HG03097 (cell line): Measurements from ENCODE around the gene TRPC4AP.
"Not testable (repeated sequence)": the region's sequence is repeated elsewhere in the genome, so short reads cannot be mapped to it uniquely, and the experiment has no call there.

Experiments
- ATAC-seq: cut with Tn5 transposase; IDR thresholded peaks from one replicate; pipeline ENCODE4 v1.9.1; 2021; ENCODE audit not compliant: unreplicated experiment, low FRiP score

The TRPC4AP gene

DNA sequence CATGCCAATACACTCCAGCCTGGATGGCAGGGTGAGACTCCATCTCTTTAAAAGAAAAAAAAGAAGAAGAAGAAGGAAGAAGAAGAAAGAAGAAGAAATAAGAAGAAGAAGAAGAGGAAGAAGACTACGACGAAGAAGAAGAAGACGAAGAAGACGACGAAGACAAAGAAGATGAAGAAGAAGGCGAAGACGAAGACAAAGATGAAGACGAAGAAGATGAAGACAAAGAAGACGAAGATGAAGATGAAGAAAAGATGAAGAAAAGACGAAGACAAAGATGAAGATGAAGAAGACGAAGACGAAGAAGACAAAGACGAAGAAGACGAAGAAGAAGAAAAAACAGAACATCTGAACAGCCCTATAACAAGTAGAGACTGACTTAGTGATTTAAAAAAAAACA lies 33.0 kb downstream of the TRPC4AP start:
- ATAC-seq = no peak

DNA sequence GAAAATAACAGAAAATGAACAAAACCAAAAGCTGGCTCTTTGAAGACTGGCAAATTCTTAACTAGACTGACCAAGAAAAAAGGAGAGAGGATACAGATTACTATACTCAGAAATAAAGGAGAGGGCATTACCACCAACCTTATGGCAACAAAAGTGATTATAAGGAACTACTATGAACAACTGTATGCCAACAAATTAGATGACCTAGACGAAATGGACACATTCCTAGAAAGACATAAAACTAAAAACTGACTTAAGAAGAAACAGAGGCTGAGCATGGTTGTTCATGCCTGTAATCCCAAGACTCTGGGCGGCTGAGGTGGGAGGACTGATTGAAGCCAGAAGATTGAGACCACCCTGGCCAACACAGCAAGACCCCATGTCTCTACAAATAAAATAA lies 33.5 kb downstream of the TRPC4AP start:
- ATAC-seq = no peak

GRCh38 chr20:35055445-35056276 lies 36.9 kb downstream of the TRPC4AP start:
- no peak for ATAC-seq

GRCh38 chr20:35054814-35055213 lies 37.8 kb downstream of the TRPC4AP start:
- no peak for ATAC-seq

DNA sequence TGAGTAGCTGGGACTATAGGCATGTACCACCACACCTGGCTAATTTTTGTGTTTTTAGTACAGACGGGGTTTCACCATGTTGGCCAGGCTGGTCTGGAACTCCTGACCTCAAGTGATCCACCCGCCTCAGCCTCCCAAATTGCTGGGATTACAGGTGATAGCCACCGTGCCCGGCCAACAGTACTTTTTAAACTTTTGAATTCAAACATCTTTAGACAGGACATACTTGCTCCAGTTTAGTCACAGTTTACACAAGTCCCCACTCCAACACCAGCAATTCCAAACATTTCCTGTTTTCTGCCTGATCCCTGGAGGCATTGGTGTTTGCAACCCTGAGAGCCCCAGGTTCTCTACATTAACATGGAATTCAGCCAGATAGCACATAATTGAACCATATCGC lies 40.0 kb downstream of the TRPC4AP start:
- not testable (repeated sequence) for ATAC-seq

GRCh38 chr20:35049776-35050352 lies 42.7 kb downstream of the TRPC4AP start:
- no peak for ATAC-seq

DNA sequence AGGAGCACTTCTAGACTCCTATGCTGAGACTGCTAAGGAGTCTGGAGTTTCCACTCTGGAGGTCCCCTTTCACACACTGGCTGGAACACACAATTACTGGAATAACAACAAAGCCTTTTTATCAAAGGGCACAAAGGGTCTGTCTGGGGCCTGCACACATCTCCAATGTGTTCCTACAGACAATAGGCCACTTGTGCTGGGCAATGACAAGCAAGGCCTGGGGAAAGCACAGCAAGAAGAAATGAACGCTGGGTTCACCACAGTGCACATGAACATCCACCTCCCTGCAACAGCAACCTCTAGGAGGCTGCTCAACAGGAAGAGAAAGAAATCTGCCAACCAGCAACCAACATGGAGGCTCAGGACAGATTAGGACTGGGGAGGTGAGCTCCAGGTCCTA lies 43.9 kb downstream of the TRPC4AP start:
- no peak for ATAC-seq

DNA sequence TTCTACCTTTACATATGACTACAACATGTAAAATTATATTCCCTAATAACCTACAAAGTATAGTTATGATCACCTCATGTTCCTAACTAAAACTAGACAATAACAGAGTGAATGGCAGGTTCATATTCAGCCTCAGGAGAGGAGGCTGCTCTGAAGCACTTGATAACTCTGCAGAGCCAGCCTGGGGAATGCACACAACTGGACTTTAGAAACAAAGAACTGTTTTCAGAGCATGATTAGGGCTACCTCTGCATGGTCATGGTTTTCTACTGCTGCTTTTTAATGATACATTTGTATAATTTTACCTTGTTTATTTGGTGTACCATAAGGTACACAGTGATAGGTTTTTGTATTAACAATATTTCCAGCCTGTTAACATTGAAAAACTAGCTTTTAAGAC lies 50.3 kb downstream of the TRPC4AP start:
- ATAC-seq = no peak

- ATAC-seq = no peak
These were observed 52.0 kb downstream of the TRPC4AP start for GRCh38 chr20:35040646-35041045.

- no peak for ATAC-seq
These were observed 52.6 kb downstream of the TRPC4AP start for GRCh38 chr20:35039846-35040489.

- no peak for ATAC-seq
These were observed 53.5 kb downstream of the TRPC4AP start for GRCh38 chr20:35039146-35039545.

- no peak for ATAC-seq
These were observed 58.5 kb downstream of the TRPC4AP start for GRCh38 chr20:35034145-35034544.

GRCh38 chr20:35030136-35030535 lies 62.5 kb downstream of the TRPC4AP start:
- ATAC-seq = no peak

DNA sequence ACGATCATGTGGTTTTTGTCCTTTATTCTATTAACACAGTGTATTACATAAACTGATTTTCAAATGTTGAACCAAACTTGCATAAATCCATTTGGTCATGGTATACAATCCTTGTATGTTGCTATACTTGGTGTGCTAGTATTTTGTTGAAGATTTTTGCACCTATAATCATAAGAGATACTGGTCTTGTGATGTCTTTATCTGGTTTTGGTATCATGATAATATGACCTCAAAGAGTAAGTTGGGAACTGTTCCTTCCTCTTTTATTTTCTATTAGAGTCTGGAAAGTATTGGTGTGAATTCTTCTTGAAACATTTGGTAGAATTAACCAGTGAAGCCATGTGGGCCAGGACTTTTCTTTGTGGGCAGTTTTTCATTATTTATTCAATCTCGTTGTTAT lies 65.3 kb downstream of the TRPC4AP start:
- no peak for ATAC-seq

DNA sequence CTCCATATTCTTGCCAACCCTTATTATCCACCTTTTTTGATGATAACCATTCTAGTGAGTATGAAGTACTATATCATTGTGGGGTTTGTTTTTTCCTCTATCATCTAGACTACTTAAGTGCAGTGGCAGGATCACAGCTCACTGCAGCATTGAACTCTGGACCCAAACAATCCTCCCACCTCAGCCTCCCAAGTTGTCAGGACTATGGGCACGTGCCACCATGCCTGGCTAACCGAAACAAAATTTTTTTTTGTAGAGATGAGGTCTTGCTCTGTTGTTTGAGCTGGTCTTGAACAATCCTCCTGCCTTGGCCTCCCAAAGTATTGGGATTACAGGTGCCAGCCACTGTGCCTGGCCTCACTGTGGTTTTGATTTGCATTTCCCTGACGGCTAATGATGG lies 67.5 kb downstream of the TRPC4AP start:
- no peak for ATAC-seq

- no peak for ATAC-seq
These were observed 69.0 kb downstream of the TRPC4AP start for GRCh38 chr20:35023624-35024023.

- no peak for ATAC-seq
These were observed 70.8 kb downstream of the TRPC4AP start for GRCh38 chr20:35021831-35022230.

GRCh38 chr20:35021063-35021462 lies 71.5 kb downstream of the TRPC4AP start:
- no peak for ATAC-seq

DNA sequence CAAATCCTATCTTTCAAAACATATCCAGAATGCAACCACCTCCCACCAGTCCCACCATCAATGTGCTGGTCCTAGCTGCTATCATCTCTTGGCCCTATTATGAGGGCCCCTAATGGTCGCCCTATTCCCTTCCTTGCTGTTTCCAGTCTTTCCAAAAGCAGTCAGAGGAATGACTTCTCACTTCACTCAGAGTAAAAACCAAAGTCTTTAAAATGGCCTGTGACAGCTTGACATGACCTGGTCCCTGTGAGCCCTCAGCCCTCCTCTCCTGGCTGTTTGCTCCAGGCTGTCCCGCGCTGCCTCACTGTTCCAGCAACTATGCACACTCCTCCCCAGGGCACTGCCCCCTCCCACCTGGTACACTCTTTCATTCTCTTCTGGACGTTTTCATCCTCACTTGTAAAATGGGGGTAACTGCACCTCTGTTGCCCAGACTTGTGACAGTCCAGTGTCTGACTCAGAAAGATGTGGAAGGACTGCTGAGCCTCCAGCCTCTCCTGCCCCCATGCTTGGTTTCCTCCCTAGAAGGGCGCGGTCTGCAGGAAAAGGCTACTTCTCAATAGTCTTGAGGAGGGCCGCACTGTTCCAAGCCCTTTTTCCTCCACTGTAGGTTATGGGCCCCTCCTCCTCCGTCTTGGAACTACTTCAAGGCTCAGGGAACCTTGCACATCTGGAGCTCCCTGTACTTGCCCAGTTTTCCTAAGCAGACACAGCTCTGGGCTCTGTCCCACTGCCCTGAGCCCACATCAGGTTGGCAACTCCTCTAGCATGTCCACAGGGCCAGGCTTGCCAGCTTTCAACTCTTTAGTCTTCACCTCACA lies 72.3 kb downstream of the TRPC4AP start:
- ATAC-seq = no peak

GRCh38 chr20:35018590-35019371 lies 73.8 kb downstream of the TRPC4AP start:
- ATAC-seq = no peak
